IgD-negative memory B cell (primary cell): ENCODE results near the gene NCAPD2. TPM values are rescaled to one million over a fixed set of nuclear protein-coding genes. Genes with fewer than 3 reads are reported as not detected.
"Not testable (repeated sequence)": the region's sequence is repeated elsewhere in the genome, so short reads cannot be mapped to it uniquely, and the experiment has no call there.

Source experiments
- H3K27ac Mint-ChIP-seq, 3 donors: one replicate each; pipeline ENCODE4 v1.8.0; 2020 to 2022; ENCODE audit warnings: mild to moderate bottlenecking in 3 of 3, mixed read lengths in 3 of 3, moderate library complexity in 1 of 3
- H3K27me3 Mint-ChIP-seq: one replicate; pipeline ENCODE4 v1.8.0; 2021; ENCODE audit warnings: mixed read lengths
- H3K36me3 Mint-ChIP-seq: one replicate; pipeline ENCODE4 v1.8.0; 2020; ENCODE audit warnings: mild to moderate bottlenecking, mixed read lengths
- H3K4me1 Mint-ChIP-seq, 3 donors: one replicate each; pipeline ENCODE4 v1.8.0; 2020 to 2022; ENCODE audit warnings: mixed read lengths in 3 of 3, mild to moderate bottlenecking in 1 of 3
- H3K4me3 Mint-ChIP-seq, 4 donors: one replicate each; pipeline ENCODE4 v1.8.0; 2020 to 2022; ENCODE audit warnings: mild to moderate bottlenecking in 4 of 4, mixed read lengths in 4 of 4, moderate library complexity in 3 of 4
- H3K9me3 Mint-ChIP-seq, 3 donors: one replicate each; pipeline ENCODE4 v1.8.0; 2020 to 2021; ENCODE audit warnings: mixed read lengths in 3 of 3, mild to moderate bottlenecking in 1 of 3
- polyA plus RNA-seq: library from polyadenylated mRNA; unstranded; fragments of 300-500 nt; fragmentation: Illumina TruSeq; gene quantifications from one replicate; pipeline ENCODE4 v1.2.3, GENCODE V29; 2021

The NCAPD2 gene
- polyA plus RNA-seq, 1 donor from 2014 or later, result 21.1 TPM

DNA sequence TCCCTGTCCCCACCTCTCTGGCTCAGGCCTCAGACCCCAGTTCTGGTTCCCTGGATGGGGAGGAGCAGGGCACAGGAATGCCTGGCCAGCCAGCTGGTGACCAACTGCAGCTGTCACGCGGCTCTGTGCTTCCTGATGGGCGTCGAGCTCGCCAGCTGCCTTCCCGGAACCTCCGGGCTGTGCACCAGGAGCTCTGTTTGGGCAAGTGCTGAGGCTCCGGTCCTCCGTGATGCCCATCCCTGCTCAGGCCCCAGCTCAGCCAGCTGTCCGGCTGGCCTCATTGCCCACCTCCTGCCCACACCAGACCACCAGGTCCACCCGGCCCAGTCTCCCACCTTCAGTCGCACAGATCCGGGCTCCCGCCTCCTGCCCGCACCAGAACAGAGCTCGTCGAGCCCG lies 57.2 kb downstream of the NCAPD2 start:
- H3K36me3 Mint-ChIP-seq, result peaks cover 3% of the 10 kb centered on the region
- peaks cover 12 to 23% (median 20%) of the 10 kb centered on the region in 3 donors for H3K4me1 Mint-ChIP-seq
- H3K9me3 Mint-ChIP-seq, result no peaks in the 10 kb centered on the region
- no peak overlapping the region for H3K27ac Mint-ChIP-seq
- peaks cover 1% of the 10 kb centered on the region for H3K27me3 Mint-ChIP-seq
- H3K4me3 Mint-ChIP-seq, result peak overlapping the region in 1 of 4 donors; percentile 26

DNA sequence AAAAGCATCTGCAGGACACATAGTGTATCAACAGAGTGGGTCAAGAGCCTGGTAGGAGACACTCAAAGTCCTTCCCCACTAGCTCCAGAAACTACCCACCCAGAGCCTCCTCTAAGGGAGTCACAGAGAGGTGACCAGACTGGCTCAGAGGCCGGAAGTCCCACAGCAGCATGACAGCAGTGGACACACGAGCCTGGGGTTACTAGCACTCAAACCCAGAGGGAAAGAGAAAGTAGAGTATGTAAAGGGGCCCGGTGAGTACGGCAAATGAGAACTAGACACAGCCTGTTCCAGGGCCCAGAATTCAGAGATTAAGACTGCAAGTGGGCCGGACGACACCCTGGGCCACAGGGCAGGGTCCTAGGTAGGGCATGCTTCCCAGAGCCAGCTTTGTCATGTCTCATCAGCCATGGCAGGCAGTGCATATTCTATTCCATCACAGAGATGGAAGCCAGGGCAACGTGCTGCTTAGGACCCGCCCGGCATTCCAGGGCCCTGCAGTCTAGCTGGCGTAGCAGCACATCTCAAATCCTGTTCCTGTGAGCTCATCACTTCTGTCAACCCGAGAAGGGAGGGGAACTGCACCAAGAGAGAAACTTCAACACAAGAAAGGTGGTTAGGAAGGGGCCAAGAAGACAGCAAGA lies 57.7 kb downstream of the NCAPD2 start:
- peaks cover 1% of the 10 kb centered on the region for H3K27me3 Mint-ChIP-seq
- peaks cover 12 to 25% (median 23%) of the 10 kb centered on the region in 3 donors for H3K4me1 Mint-ChIP-seq
- H3K36me3 Mint-ChIP-seq, result peaks cover 3% of the 10 kb centered on the region
- peak overlapping the region in 1 of 4 donors; percentile 26 for H3K4me3 Mint-ChIP-seq
- H3K27ac Mint-ChIP-seq, result no peak overlapping the region
- H3K9me3 Mint-ChIP-seq, result no peaks in the 10 kb centered on the region

DNA sequence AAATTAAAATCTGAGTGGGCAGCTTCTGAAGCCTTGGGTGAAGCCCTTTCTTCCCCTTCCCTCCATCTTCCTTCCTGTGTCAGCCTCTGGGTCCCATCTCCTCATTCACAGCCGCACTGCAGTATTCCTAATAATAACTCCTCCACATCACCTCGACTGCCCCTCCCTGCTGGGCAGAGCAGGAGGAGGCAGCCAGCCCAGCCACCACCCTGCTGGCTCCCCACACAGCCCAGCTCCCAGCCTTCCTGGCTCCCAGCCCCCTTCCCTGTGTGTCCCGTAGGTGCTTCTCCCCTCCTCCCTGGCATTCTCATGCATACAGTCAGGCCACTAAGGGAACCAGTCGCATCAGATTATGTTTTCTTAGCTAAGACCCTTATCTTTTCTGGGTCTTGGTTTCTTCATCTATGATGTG lies 58.2 kb downstream of the NCAPD2 start:
- peaks cover 12 to 27% (median 25%) of the 10 kb centered on the region in 3 donors for H3K4me1 Mint-ChIP-seq
- no peaks in the 10 kb centered on the region for H3K9me3 Mint-ChIP-seq
- H3K4me3 Mint-ChIP-seq, result peak overlapping the region in 1 of 4 donors; percentile 12
- no peak overlapping the region for H3K27ac Mint-ChIP-seq
- peaks cover 1% of the 10 kb centered on the region for H3K27me3 Mint-ChIP-seq
- H3K36me3 Mint-ChIP-seq, result peaks cover 3% of the 10 kb centered on the region

DNA sequence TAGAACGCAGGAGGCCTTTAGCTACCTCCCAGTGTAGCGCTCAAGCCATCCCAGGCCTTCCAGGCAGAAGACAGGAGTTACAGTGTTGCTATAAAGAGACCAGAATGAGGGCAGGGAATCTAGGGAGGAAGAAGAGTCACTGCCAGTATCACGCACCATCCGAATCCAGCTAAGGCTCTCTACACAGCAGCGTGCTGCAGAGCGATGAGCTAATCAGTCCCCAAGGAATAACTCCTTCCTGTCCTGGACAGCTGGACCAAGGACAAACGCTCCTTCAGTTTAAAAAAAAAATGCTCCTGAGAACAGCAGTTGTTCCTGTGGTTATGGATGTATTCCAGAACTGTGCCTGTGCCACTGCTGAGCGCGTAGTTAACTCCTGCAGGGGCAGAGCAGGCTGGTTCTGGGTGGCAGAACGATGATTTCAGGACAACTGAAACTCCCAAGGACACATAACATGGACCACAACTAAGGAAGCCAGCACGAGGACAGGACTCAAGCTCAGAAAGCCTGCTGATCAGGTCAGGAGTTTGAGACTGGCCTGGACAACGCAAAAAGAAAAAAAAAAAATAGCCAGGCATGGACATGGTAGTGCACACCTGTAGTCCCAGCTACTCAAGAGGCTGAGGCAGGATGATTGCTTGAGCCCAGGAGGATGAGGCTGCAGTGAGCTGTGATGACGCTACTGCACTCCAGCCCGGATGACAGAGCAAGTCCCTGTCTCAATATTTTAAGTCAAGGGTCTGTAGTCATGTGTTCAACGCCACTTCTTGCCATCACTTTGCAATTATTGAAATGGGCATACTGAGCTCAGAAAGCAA lies 59.4 kb downstream of the NCAPD2 start:
- Mint-ChIP-seq H3K9me3 (no peaks in the 10 kb centered on the region), H3K36me3 (no peaks in the 10 kb centered on the region), H3K4me1 (peaks cover 12 to 27% (median 25%) of the 10 kb centered on the region in 3 donors), H3K27ac (peak overlapping the region in 2 of 3 donors; percentile 17 to 67), H3K4me3 (peak overlapping the region in 3 of 4 donors; percentile 28 to 35 (median 32)), H3K27me3 (peaks cover 1% of the 10 kb centered on the region)

DNA sequence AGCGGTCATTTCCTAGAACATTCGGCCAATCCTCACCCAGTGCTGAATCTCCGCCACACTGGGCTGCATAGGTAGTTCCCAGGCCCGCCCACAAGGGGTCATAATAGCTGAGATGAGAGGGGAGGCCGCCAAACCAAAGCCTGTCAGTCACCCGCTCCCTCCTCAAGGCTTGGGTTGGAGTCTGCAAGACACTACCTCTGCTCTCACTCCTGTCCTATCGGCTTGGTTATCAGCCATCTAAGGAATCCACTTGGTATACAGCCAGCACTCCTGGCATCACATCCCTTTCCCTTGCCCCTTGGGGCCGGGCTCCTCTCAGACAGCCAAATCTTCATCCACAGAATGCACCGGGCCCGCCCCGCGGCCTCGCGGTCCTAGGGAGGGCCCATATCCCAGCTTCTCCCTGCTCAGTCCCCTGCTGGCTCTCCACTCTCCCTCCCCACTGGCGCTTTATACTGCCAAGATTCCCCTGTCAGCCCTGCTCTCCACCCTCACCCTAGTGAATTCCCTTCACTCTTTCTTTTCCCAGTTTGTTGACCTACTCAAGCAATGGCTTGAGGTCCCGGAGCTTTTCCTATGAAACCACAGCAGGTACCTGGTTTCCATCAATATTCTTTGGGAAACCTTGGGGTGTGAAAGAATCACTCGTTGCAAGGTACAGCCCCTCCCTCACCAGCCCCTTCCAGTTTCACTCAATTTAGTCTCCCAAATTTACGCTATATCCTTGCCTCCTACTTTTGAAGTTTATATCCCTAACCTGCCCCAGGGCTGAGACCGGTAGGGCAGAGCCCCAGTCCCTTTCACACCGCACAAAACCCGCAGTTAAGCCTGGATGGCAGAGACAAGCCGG lies 60.5 kb downstream of the NCAPD2 start:
- Mint-ChIP-seq H3K27ac (peak overlapping the region in 2 of 3 donors; percentile 45 to 80), H3K36me3 (no peaks in the 10 kb centered on the region), H3K9me3 (no peaks in the 10 kb centered on the region), H3K27me3 (peaks cover 1% of the 10 kb centered on the region), H3K4me3 (peak overlapping the region; percentile 89 to 96 (median 92)), H3K4me1 (peaks cover 10 to 27% (median 25%) of the 10 kb centered on the region in 3 donors)

DNA sequence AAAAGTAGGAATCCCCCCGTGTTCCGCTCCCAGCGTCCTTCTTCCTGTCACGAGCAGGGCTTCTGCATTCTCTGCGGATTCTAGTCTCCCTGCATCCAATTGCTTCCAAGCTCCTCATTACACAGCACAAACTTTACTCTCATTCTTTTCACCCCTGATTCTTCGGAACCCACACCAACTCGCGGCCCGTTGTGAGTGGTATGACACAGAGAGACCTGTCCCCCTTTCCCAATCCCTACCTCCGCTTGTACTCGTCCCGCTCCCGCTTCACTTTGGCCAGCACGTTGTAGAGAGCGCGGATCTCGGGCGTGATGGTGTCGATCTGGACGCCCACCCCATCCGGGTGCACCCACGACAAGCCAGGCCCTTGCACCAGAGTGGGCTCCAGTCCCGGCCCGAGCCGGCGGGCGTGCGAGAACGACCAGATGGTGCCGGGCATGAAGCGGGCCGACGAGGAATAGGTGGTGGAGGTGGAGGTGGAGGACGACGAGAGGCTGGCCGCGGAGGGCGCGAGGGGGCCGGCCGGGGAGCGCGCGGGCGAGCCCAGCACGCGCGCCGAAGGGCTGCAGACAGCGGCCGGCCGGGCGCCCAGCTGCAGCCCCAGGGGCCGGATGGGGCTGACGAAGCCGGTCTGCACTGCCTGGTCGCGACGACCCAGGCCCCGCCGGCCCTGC lies 61.3 kb downstream of the NCAPD2 start:
- peaks cover 1% of the 10 kb centered on the region for H3K27me3 Mint-ChIP-seq
- H3K4me1 Mint-ChIP-seq, result peaks cover 9 to 27% (median 25%) of the 10 kb centered on the region in 3 donors
- H3K36me3 Mint-ChIP-seq, result no peaks in the 10 kb centered on the region
- no peaks in the 10 kb centered on the region for H3K9me3 Mint-ChIP-seq
- peak overlapping the region; percentile 91 to 98 (median 94) for H3K4me3 Mint-ChIP-seq
- H3K27ac Mint-ChIP-seq, result peak overlapping the region in 2 of 3 donors; percentile 45 to 80

DNA sequence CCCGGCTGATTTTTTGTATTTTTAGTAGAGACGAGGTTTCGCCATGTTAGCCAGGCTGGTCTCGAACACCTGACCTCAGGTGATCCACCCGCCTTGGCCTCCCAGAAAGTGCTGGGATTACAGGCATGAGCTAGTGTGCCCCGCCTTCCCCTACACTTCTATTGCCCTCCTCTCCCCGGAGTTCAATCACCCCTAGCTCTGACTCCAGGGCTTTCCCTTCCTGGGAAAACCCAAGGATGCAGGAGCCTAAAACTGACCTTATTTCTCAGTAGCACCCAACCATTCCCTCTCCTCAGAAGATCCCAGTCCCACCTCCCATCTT lies 62.6 kb downstream of the NCAPD2 start:
- Mint-ChIP-seq H3K27ac (peak overlapping the region in 2 of 3 donors; percentile 73 to 86), H3K4me3 (peak overlapping the region; percentile 91 to 98 (median 94)), H3K4me1 (peaks cover 9 to 27% (median 25%) of the 10 kb centered on the region in 3 donors)
- H3K27me3 Mint-ChIP-seq, H3K36me3 Mint-ChIP-seq, H3K9me3 Mint-ChIP-seq: not testable (repeated sequence)

DNA sequence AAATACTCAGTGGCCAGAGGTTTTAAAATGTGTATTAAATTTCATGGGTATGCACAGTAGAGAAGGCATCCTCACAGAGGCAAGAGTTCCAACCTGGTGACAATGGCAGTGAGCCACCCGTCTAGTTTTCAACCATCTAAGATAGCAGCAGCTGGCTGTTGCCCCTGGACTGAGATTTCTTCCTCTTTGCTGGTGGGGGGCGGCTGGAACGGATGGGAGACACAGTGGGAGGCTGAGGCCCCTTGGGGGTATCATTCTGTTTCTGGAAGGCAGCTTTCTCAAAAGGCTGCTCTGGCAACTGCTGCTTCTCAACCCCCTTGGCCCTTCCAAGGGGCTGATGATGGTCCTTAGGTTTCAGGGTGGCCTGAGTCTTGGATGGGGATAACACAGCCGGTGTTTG lies 63.0 kb downstream of the NCAPD2 start:
- no peaks in the 10 kb centered on the region for H3K36me3 Mint-ChIP-seq
- H3K4me1 Mint-ChIP-seq, result peaks cover 9 to 27% (median 25%) of the 10 kb centered on the region in 3 donors
- H3K9me3 Mint-ChIP-seq, result no peaks in the 10 kb centered on the region
- H3K27me3 Mint-ChIP-seq, result peaks cover 1% of the 10 kb centered on the region
- peak overlapping the region; percentile 53 to 73 (median 63) for H3K27ac Mint-ChIP-seq
- H3K4me3 Mint-ChIP-seq, result peak overlapping the region; percentile 91 to 98 (median 94)

DNA sequence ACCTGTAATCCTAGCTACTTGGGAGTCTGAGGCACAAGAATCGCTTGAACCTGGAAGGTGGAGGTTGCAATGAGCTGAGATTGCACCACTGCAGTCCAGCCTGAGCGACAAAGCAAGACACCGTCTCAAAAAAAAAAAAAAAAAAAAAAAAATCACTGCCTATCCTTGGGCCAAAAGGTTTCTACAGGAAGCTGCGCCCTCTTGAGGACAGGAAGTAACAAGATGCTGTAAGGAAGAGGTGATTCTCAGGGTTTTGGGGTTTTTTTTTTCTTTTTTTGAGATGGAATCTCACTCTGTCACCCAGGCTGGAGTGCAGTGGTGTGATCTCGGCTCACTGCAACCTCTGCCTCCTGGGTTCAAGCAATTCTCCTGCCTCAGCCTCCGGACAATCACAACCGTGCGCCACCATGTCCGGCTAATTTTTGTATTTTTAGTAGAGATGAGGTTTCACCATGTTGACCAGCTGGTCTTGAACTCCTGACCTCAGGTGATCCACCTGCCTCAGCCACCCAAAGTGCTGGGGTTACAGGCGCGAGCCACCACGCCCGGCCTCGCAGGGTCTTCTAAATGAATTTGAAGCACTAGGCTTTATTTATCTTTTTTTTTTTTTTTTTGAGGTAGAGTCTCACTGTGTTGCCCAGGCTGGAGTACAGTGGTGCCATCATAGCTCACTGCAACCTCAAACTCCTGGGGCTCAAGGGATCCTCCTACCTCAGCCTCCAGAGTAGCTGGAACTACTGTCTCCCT lies 64.3 kb downstream of the NCAPD2 start:
- H3K9me3 Mint-ChIP-seq, H3K36me3 Mint-ChIP-seq, H3K27me3 Mint-ChIP-seq: not testable (repeated sequence)
- Mint-ChIP-seq H3K27ac (peak overlapping the region in 1 of 3 donors; percentile 86), H3K4me3 (peak overlapping the region in 2 of 4 donors; percentile 26 to 27), H3K4me1 (peaks cover 9 to 23% (median 16%) of the 10 kb centered on the region in 3 donors)

DNA sequence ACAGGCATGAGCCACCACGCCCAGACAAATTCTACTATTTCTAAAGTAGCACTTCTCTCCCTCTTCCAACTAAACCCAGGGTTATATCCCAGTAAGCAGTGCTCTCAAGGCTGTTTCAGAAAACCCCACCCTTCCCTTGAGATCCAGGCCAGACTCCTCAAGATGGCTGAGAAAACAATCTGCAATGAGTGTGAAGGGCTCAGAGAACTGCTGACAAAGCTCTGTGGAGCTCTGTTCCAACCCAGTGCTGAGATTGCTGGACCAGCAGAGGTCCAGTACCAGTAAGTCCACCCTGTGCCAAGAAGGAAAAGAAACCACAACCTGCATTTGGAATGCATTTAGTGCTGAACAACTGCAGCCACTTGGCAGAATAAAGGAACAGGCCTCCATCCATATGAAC lies 65.6 kb downstream of the NCAPD2 start:
- no peak overlapping the region for H3K27ac Mint-ChIP-seq
- peaks cover 8 to 15% (median 11%) of the 10 kb centered on the region in 3 donors for H3K4me1 Mint-ChIP-seq
- no peaks in the 10 kb centered on the region for H3K9me3 Mint-ChIP-seq
- H3K4me3 Mint-ChIP-seq, result peak overlapping the region in 1 of 4 donors; percentile 17
- peaks cover 1% of the 10 kb centered on the region for H3K27me3 Mint-ChIP-seq
- peaks cover 4% of the 10 kb centered on the region for H3K36me3 Mint-ChIP-seq

DNA sequence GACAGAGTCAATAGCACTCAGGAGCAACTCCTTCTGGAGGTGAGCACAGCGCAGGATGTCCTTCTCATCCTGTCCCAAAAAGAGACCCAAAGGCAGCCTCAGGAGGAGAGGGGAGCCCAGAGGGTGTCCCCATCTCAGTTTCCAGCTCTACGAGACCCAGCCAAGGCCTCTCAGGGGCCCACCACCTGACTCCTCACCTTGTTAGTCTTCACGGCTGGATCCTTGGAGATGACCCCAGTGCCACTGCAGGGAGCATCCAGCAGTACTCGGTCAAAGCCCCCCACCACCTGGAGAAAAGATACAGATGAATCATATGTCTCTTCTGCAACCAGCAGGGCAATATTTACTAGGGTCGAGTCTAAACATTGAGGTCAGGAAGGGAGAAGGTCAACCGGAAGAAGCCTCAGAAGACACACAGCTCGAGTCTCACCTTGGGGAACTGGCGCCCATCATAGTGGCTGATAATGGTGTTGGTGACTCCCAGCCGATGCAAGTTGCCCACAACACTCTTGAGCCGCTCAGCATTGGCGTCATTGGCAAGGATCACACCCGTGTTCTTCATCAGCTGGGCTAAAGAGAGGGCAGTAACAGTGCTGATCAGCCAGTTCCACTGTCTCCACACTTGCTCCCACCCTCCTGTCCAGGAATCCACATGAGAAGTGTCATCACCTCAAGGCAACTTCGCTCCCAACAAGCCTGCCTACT lies 66.8 kb downstream of the NCAPD2 start:
- H3K4me3 Mint-ChIP-seq, result peak overlapping the region in 2 of 4 donors; percentile 17 to 67
- H3K9me3 Mint-ChIP-seq, result no peaks in the 10 kb centered on the region
- H3K36me3 Mint-ChIP-seq, result peaks cover 4% of the 10 kb centered on the region
- H3K27ac Mint-ChIP-seq, result peak overlapping the region in 1 of 3 donors; percentile 78
- H3K27me3 Mint-ChIP-seq, result no peaks in the 10 kb centered on the region
- peaks cover 4 to 11% (median 10%) of the 10 kb centered on the region in 3 donors for H3K4me1 Mint-ChIP-seq

DNA sequence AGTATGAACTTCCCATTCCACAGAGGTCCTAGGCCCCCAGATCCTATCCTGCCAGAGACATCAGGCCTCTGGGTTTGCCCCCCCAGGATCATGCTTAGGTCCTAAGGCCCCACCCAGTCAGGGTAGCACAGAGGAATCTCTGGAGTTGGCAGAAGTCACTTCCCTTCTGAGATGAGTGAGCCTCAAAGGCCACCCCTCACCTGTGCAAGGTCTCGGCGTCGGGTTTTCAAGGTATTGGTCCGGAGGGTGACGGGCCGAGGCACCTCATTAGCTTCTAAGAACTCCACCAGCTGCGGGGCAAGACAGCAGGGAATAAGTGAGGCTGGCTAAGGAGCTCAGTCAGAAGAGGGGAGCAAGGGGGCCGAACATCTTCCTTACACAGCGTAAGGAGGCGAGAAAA lies 69.0 kb downstream of the NCAPD2 start:
- Mint-ChIP-seq H3K4me3 (peak overlapping the region in 1 of 4 donors; percentile 35), H3K27ac (peak overlapping the region in 2 of 3 donors; percentile 73 to 81), H3K27me3 (no peaks in the 10 kb centered on the region), H3K4me1 (peaks cover 9 to 17% (median 16%) of the 10 kb centered on the region in 3 donors), H3K36me3 (peaks cover 8% of the 10 kb centered on the region), H3K9me3 (no peaks in the 10 kb centered on the region)

DNA sequence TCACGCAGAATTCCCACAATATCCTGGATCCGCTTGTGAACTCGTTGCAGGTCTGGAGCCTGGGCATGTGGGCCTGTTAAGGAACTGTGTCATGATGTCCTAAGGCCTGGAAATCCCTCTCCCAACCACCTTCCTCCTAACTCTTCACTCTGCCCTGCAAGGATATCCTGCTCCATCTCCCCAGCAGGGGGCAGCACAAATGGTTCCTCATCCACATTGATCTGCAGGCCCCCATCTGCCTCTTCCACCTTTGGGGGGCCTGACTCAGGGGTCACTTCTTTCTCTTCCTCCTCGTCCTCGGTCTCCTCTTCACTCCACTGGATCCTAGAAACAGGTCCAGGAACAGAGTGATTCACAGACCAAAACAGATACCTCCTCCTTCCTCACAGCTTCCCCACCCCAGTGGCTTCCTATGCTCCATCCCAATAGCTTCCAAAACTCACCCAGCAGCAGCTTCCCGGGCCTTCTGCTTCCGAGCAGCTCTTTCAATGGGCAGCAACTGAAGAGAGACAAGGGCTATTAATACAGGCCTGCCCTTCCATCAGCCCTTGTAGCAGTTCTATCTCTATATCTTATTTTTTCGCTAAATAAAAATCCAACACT lies 69.6 kb downstream of the NCAPD2 start:
- no peaks in the 10 kb centered on the region for H3K27me3 Mint-ChIP-seq
- H3K4me3 Mint-ChIP-seq, result peak overlapping the region in 1 of 4 donors; percentile 63
- peaks cover 8% of the 10 kb centered on the region for H3K36me3 Mint-ChIP-seq
- H3K27ac Mint-ChIP-seq, result peak overlapping the region in 1 of 3 donors; percentile 73
- peaks cover 9 to 24% (median 16%) of the 10 kb centered on the region in 3 donors for H3K4me1 Mint-ChIP-seq
- no peaks in the 10 kb centered on the region for H3K9me3 Mint-ChIP-seq
